Activated CD8-positive, alpha-beta memory T cell treated with anti-CD3 and anti-CD28 coated beads, Interleukin-2, amount 10 ng/mL, durations not matched to agents 7 days and 5 days (primary cell): ENCODE data around the gene ALG9. TPM values are rescaled to one million over a fixed set of nuclear protein-coding genes. Genes with fewer than 3 reads are reported as not detected.

Experiments
- ATAC-seq: fragments of 150-1000 bp; cut with Tn5 transposase; one replicate; pipeline ENCODE4 v1.10.0; 2021; ENCODE audit warnings: moderate library complexity
- CTCF ChIA-PET: fragments of 350-600 bp; sonication (Branson Sonifier 250); formaldehyde crosslinking; loops from one replicate; lab custom pipeline; 2021; ENCODE audit warnings: antibody characterized with exemption; lab: Charles Lee
- DNase-seq: peaks from one replicate; pipeline ENCODE4 v3.0.0-alpha.2; 2020
- H3K27ac Mint-ChIP-seq: one replicate; pipeline ENCODE4 v1.8.0; 2021; ENCODE audit warnings: mild to moderate bottlenecking, mixed read lengths
- H3K27me3 Mint-ChIP-seq: one replicate; pipeline ENCODE4 v1.8.0; 2021; ENCODE audit warnings: mixed read lengths
- H3K36me3 Mint-ChIP-seq: one replicate; pipeline ENCODE4 v1.8.0; 2021; ENCODE audit warnings: mild to moderate bottlenecking, mixed read lengths
- H3K4me1 Mint-ChIP-seq: one replicate; pipeline ENCODE4 v1.8.0; 2021; ENCODE audit warnings: mixed read lengths
- H3K4me3 Mint-ChIP-seq: one replicate; pipeline ENCODE4 v1.8.0; 2021; ENCODE audit warnings: mild to moderate bottlenecking, moderate library complexity, mixed read lengths
- H3K9me3 Mint-ChIP-seq: one replicate; pipeline ENCODE4 v1.8.0; 2022; ENCODE audit warnings: low read depth, mixed read lengths
- total RNA-seq, 2 experiments: library from RNA; stranded (reverse); gene quantifications; one replicate each; pipeline ENCODE4 v1.2.3, GENCODE V29; 2021

The ALG9 gene
- total RNA-seq, 2 experiments from 2014 or later = 23.2 to 27.3 TPM

- H3K4me1 Mint-ChIP-seq = peaks cover 18% of the 10 kb centered on the region
- H3K36me3 Mint-ChIP-seq = peaks cover 24% of the 10 kb centered on the region
- ATAC-seq = no peak
- no peak overlapping the region for H3K4me3 Mint-ChIP-seq
- no peaks in the 10 kb centered on the region for H3K27me3 Mint-ChIP-seq
- no peaks in the 10 kb centered on the region for H3K9me3 Mint-ChIP-seq
- DNase-seq = no peak
- CTCF ChIA-PET = interaction anchor here (1.1 kb wide), 1 partner anchor 151 kb away, joined by 3 read pairs; no protein-coding TSS in a partner anchor
- no peak overlapping the region for H3K27ac Mint-ChIP-seq
Measured at GRCh38 chr11:111737444-111738210, 133.8 kb downstream of the ALG9 start.

- Mint-ChIP-seq H3K36me3 (peaks cover 23% of the 10 kb centered on the region), H3K27me3 (no peaks in the 10 kb centered on the region), H3K4me1 (peaks cover 18% of the 10 kb centered on the region), H3K9me3 (no peaks in the 10 kb centered on the region), H3K27ac (no peak overlapping the region), H3K4me3 (no peak overlapping the region)
- CTCF ChIA-PET = no interaction called here
- no peak for ATAC-seq
- DNase-seq = no peak
Measured at GRCh38 chr11:111736621-111737443, 134.5 kb downstream of the ALG9 start.

Other genes starting within 250 kb of the ALG9 start
- gene PPP2R1B, start 105.2 kb downstream of the ALG9 start, total RNA-seq = 10 to 100 TPM; 55.2 to 64.9 TPM
- 1 to 10 TPM; 4.7 to 7.1 TPM for gene FDXACB1, start 7.6 kb upstream of the ALG9 start, total RNA-seq
- gene CFAP68, start 8.0 kb upstream of the ALG9 start, total RNA-seq = 10 to 100 TPM; 16.4 to 20.4 TPM
- not detected for gene CRYAB, start 40.2 kb upstream of the ALG9 start, total RNA-seq
- not detected for gene HSPB2, start 41.2 kb upstream of the ALG9 start, total RNA-seq
- not detected for gene C11orf52, start 47.3 kb upstream of the ALG9 start, total RNA-seq
- gene DIXDC1, start 65.8 kb upstream of the ALG9 start, total RNA-seq = 10 to 100 TPM in 1 of 2 experiments, 1 to 10 TPM in 1; 9.0 to 10.3 TPM
- 10 to 100 TPM; 34.7 to 43.6 TPM for gene DLAT, start 153.8 kb upstream of the ALG9 start, total RNA-seq
- gene PIH1D2, start 202.4 kb upstream of the ALG9 start, total RNA-seq = under 1 TPM in 1 of 2 experiments, not detected in 1; 0.49 TPM
- gene NKAPD1, start 202.7 kb upstream of the ALG9 start, total RNA-seq = 10 to 100 TPM; 20.6 to 22.5 TPM
- gene TIMM8B, start 215.2 kb upstream of the ALG9 start, total RNA-seq = 10 to 100 TPM; 44.2 to 59.8 TPM
- 10 to 100 TPM; 71.8 to 93.5 TPM for gene SDHD, start 215.3 kb upstream of the ALG9 start, total RNA-seq